UCSD-AML1 (cell line): ENCODE results near the gene HIVEP3.

Experiments used
- DNase-seq: peaks from one replicate; lab custom pipeline; 2025; ENCODE audit not compliant: unreplicated experiment; lab: John Stamatoyannopoulos, UW

The HIVEP3 gene

DNA sequence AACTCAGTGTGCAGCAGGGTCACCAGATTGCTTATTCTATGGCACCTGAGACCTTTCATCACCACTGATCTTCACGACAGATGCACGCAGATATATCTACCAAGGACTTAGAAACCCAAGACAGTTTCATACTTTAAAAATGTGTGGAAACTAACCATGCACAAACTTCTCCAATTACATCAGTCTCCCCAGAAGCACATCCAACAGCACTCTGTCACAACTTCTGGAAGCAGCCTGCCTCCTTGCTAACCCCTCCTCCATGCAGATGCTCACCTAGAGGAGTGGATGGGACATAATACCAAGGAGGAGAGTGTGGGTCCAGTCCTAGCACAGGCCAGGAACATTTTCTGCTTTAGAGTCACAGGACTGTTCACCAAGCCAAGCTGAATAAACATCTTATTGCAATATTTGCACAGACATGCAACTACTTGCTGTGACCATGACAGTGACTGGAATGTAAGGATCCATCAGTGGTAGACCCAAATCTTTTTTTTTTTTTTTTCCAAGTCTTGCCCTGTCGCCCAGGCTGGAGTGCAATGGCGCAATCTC lies 69.4 kb downstream of the HIVEP3 start:
- no peak for DNase-seq

DNA sequence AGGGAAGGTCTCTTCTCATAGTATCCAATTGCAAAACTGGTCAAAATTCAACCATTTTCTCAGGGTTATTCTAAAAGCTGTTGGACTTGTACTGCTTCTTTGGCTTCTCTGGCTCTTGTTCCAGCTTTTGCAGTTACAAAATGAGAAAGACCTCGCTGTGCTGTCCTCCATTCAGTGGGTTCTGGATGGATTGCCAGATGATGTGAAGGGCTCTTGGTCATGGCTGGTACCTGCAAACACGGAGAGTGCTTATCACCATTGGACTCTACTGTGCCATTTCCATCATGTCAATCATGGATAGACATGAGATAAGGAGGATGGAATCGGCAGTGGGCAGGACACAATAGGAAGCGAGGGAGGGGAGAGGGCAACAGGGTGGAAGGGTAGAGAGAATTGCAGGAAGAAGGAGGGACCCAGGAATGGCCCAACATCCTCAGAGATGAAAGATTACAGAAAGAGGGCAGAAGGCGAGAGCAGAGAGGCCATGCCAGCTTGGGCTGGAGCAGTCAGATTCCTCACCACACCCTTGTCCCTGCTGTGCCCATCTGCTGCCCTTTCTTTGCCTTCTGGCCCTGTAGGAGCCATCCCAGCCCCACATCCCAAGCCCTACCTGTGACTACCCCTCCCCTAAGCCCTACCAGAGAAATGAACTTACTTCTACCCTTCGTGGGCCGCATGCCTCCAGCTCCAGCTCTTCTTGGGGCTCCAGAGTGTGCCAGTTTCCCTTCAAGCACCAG lies 70.3 kb downstream of the HIVEP3 start:
- no peak for DNase-seq

DNA sequence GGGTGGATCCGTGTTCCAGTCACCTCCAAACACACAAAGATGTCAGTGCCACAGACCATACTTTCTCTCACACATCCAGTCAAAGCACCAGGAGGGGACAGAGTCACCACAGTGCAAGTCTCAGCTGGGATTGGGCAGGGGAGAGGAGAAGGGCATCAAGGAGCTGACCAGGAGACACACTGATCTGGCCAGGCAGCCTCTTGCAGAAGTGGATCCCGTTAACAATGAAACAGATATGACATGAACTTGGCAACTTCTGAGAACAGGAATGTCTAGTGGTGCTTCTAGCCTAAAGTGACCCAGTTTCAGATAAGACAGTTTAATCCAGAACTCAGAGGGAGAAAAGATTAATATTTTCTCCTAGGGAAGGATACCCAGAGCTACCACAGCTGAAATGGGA lies 71.0 kb downstream of the HIVEP3 start:
- no peak for DNase-seq

DNA sequence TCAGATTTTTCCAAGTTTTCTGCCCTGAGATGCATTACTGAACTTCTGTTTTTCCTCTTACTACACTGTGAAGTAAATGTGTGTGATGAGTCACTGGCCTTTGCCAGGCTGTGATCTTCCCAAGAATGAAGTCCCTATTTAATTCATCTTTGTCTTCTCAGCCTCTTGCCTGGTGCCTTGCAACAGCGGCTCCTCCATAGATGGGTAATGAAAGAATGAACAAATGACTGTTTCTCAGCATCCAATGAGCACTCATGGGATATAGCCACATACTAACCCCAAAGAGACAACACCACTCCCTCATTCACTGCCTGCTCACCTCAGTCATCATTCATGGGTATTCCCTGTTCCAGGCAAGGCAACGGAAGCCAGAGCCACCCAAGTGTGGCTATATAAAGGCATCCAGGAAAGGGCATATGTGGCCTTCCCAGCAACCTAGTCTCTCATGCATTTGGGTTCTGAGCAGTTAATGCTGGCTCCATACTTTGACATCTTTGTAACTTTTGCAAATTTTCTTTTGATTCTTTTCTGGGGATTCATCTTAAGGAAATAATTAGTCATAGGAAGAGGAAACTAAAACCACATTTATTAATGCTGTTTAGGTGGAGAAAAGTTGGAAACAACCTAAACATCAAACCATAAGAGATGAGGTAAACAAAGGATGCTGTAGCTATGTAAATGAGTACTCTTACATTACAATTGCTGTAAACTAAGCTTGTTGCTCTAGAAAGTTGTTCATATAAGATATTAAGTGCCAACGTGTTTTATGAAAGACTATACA lies 71.9 kb downstream of the HIVEP3 start:
- DNase-seq: no peak

DNA sequence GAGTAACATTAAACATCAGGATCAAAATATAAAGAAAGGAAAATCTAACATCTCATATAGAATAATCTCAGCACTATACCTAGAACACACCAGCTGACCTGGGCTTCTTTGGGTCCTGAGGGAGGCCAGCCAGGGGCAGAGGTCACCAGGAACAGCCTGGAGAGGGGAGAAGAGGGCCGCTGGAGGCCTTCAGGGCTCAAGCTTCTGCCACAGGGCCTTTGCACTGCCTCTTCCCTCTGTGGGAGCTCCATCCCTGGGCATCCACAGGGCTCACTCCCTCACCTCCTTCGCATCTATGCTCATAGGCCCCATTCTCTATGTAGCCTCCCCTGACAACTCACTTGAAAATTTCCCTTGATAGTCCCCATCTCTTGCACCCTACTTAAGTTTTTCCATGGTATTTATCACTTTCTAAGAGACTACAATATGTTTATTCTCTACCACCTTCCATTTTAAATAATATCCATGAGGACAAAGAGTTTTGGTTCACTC lies 73.9 kb downstream of the HIVEP3 start:
- no peak for DNase-seq

DNA sequence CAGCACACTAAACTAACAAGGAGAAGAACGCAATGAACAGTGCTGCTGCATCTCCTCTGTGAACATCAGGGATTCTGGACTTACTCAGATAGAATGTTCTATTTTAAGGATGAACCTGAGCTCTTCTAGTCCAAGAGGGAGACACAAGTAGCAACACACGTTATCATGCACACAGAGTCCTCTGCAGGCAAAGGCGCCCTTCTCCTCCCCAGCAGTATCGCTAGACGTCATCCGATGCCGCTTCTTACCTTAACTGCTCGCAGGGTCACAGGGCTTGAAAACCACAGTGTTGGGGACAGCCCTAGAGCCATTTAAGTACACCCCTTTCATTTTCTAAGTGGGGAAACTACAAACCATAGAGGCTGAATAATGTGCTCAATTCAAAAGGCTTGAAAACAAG lies 74.5 kb downstream of the HIVEP3 start:
- no peak for DNase-seq

DNA sequence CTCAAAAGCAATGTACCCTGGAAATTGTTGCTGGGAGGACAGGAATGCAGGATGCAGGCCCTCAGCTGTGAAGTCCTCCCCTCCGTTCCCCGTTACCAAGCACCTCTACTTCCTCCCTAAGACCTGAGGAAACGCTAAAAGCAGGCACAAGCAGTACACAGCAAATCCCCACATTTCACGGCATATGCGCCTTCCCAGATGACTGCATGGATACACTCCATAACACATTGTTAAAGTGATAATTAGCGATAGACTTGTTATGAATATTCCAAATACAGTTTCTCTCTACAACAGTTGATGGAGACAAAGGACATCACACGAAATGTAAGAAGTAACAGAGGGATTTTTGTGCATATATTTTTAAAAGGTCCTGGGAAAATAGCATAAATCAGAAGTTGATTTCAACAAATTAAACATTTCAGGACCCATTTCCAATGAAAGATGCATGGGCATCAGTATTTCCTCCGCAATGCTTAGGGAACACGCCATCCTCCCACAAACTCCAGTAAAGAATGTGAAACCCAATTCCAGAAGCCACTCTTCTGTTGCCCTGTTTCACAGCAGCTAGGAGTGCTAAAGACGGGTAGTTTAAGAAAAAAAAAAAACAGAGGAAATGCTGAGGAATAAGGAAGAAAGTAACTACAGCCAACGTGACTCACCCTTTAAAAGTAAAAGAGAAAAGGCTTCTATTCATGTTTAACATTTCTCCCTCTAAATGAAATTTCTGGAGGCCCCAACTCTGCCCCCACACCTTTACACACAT lies 75.5 kb downstream of the HIVEP3 start:
- DNase-seq: no peak

DNA sequence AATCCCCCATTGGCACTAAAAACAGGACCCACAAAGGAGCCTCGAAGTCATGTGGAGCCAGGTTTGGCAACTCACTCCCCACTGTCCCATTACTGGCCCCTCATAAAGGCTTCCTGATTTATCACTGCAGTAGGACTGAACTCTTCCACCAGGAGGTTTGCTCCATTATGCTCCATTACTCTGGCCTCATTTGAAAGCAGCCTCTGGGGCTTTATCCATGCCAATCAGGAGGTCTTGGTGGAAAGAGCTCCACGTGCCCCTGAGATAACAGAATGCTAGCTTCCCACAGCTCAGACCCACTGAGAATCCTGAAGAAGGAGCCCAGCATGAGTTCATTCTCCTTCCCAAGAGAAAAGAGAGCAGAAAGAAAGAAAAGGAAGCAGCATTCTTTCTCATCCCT lies 76.4 kb downstream of the HIVEP3 start:
- no peak for DNase-seq

DNA sequence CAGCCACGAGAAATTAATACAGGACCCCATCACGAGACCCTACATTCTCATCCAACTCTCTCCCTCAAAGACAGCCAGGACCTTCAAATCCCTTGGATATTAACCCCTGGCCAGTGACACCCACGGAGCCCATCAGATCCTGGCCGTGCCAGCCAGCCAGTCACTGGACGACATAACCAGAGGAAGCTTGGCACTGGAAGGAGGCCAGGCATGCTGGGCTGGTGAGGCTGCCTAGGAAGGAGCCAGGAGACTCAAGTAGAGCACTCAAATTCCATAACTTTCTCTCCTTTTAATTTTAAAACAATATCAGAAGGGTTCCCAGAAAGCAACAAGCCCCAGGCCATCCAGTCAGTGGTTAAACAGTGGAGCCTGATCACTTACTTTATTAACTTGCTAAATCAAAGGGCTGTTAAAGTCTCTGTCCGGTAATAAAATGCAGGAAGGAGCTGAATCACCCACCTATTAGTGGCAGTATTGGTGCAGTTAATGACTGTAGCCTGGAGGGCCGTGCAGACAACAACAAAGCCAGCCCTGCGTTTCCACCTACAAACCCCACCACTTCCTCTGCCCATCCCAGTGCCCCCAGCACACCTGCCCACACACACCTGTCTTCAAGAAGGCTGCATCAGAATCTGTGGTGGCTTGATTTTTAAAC lies 78.0 kb downstream of the HIVEP3 start:
- no peak for DNase-seq

DNA sequence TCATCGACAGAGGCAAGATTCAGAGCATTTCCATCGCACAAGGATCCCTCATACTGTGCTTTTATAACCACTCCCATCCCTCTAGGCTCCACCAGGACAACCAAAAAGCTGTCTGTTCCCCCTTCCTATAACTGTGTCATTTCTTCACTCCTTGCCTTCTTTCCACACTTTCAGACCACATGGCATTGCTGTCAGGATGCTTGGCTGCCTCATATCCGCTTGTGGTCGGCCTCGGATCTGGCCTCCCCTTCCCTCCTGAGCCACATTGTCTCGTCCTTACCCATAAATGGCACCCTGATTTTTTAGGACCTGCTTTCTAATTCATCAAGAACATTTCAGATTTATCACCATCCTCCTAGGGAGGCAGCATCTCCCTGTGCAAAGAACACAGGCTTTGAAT lies 80.5 kb downstream of the HIVEP3 start:
- peak; percentile 56 for DNase-seq

DNA sequence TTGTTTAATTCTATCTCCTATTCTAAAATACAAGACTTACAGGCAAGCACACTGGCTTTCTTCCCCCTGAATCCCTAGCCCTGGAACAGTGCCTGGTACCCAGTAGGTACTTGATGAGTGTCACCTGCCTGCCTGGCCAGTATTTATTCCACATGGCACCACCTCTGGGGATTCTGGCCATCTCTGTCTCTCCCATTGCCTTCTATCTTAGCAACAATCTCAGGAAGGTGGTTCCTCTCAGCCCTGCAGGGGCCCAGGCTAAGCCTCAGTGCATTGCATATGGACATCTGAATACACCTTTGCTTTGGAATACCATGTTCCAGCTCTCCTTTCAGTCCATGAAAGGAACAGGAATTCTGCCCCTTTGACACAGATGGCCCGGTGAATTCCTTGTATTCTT lies 81.0 kb downstream of the HIVEP3 start:
- no peak for DNase-seq

DNA sequence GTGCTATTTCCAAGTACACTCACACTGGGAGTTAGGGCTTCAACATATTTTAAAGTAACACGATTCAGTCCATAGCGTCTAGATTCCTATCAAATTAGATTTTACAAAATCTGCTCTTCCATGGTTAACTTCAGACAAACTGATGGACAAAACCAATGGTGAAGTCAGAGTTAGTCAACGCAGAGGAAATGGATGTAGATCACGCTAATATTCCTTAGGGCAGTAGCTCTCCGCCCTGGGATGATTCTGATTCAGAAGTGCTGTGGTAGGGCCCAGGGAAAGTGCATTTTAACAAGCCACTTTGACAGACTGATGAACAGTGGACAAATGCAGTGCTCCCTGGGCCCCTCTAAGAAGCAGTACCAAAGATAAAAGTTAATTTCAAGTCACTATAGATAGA lies 83.2 kb downstream of the HIVEP3 start:
- no peak for DNase-seq

DNA sequence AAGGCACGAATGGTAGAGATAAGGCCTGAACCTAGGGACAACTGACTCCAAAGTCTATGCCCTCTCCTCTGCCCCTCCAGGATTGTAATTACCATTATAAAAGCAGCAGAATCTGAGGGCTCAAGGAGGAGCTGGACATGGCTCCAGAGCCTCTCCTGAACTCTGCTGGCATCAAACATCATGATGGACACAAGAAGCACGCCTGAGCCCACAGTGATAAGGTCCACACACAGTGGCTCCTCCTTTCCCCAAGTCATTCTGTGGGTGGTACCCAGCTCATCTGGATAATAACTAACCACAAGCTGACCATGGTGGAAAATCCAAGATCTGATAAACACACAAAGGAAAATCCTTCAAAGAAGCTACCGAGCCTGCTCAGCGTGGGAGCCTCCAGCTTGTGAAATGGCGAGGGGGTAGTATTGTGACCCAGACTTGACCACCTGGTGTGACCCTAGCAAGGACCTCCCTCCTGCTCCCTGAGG lies 85.2 kb downstream of the HIVEP3 start:
- DNase-seq: no peak

DNA sequence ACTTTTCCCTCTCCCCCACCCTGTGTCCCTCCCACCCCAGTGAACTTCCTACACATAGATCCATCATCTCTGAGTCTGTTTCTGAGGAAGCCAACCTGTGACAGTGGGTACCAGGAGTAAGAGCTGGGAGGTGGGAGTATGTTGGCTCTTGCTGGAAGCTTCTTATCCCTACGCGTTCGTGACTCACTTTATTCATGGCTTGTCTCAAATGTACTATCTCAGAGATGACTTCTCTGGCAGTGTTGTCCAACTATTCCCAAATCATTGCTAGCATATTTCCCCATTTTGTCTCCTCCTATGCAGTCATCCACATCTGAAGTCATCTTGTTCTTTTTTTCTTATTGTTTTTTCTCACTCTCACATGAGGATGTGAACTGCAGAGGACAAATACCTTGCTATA lies 88.0 kb downstream of the HIVEP3 start:
- DNase-seq: no peak

DNA sequence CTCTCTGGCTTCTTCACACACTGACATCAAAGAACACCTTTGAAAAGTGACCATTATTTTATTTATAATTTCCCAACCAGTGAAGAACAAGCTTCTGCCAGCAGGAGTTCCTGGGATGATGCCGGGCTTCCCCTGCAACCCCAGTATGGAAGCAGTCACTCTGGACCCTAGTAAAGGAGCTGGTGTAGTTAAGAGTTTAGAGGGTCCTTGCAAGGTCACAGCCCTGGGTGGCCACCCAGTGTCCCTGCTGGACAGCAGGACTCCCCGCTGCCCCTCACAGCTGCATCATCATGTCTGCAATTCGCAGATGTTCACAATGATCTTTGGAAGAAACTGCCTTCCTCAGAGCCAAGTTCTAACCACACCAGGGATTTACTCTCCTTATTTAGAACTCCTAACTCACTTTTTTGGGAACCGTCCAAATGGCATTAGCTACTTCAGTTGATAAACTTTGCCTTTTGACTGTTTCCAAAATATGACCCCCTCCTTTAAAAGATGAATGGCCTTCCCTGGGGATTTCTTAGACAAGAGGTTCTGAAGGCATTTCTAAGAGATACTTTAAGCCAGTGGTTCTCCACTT lies 90.6 kb downstream of the HIVEP3 start:
- no peak for DNase-seq

DNA sequence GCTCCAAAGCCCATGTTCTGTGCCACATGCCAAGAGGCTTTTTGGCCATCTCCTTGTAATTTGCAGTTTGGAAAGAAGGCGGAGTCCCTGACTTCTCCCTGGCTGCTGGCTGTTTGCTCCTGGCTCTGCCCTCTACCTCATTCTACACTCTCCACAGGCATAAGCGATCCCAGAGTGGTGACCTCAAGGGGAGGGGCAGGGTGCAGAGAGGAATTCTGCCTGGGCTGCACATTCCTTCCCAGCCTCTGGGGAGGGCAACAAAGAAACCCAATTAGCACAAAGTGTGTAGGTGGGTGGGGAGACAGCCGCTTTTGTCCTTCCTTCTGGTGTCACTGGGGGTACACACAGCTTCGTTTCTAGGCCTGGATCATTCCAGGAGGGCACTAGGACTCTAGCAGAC lies 95.3 kb downstream of the HIVEP3 start:
- no peak for DNase-seq

DNA sequence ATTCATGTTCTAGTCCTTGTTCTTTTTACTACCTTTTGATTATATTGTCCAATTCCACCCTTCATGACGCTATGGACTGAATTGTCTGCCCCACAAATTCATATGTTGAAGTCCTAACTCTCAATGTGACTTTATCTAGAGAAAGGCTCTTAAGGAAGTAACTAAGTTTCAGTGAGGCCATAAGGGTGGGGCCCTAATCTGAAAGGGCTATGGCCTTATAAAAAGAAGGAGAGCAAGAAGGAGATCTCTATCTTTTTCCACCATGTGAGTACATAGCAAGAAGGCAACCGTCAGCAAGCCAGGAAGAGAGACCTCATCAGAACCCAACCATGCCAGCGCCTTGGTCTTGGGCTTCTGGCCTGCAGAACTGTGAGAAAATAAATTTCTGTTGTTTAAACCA lies 95.9 kb downstream of the HIVEP3 start:
- no peak for DNase-seq

DNA sequence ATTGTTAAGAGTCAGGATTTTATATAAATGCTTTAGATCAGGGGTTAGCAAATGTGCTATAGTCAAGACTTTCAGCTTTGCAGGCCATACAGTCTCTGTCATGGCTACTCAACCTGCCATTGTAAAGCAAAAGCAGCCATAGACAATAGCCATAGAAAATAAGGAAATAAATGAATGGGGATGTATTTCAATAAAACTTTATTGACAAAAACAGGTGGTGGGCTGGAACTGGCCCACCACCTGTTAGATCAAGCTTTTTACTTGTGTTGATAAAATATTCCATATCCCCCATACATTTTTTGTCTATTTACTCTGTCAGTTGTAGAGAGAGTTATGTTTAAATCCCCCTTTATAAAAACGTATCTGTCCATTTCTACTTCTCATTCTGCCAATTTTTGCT lies 98.9 kb downstream of the HIVEP3 start:
- no peak for DNase-seq

DNA sequence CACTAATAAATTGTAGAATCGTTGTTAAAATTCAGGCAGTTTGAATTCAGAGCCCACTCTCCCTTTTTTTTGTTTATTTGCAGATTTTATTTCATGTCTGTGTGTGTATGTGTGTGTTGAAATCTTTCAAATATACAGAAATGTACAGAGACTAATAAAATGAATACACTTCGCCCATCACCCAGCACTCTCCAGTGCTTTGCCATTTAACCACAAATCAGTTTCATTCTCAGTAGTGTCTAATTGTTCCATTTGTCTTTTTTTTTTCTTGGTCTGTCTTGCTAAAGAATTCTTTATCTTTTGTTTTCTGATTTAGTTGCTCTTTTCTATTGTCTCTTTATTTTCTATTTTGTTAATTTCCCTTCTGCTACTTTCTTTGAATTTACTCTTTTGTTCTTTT lies 99.7 kb downstream of the HIVEP3 start:
- no peak for DNase-seq

DNA sequence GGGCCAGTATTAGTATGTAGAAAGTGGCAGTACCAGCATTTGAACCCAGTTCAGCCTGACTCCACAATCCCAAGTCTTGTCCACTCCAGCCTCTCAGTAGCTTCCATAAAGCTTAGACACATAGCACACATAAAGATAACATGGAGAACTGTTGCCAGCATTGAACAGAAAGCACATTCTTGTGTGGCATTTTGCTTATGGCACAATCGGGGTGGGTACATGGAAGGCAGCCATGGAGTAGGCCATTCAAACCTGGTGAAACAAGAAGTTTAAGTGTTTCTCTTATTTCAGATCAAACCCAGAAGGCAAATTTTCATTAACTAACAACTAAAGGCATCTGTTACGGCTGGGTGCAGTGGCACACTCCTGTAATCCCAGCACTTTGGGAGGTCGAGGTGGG lies 102.7 kb downstream of the HIVEP3 start:
- no peak for DNase-seq
